K562 (cell line): ENCODE results near the gene MAGI2. TPM values are rescaled to one million over a fixed set of nuclear protein-coding genes. Genes with fewer than 3 reads are reported as not detected.
A peak's percentile ranks its signal among the peaks of the same experiment; 100 is the strongest.

Experiments
- ATAC-seq: fragments of 200-7000 bp; cut with Tn5 transposase; 3 replicates; pipeline ENCODE4 v1.9.1; 2020; ENCODE audit warnings: moderate library complexity
- BruUV-seq: library from RNA; stranded (reverse); fragments of 400-500 nt; replicated peaks from 2 replicates; lab custom pipeline; 2021; lab: Mats Ljungman, UMichigan
- CTCF ChIA-PET: fragments of 300-600 bp; formaldehyde crosslinking; extraction: SDS; loops from one replicate; lab custom pipeline; 2021; ENCODE audit warnings: low intra/inter-chr PET ratio; lab: Yijun Ruan, JAX
- POLR2A ChIA-PET: fragments of 300-600, 350-650 bp; sonication (Branson Sonifier 250); formaldehyde crosslinking; extraction: SDS; loops from one replicate; lab custom pipeline; 2021; ENCODE audit warnings: antibody characterized with exemption, inconsistent platforms; lab: Yijun Ruan, JAX
- DNase-seq, 4 experiments: peaks; one replicate each; pipeline versions ENCODE4 v3.0.0 to v3.0.0-alpha.2; 2011 to 2018; ENCODE audit warnings: low spot score in 3 of 4, mixed read lengths in 3 of 4; ENCODE audit errors: extremely low read depth in 1 of 4
- FAIRE-seq: peaks from 2 replicates; lab custom pipeline; 2011; peaks lifted over from hg19 to GRCh38; lab: Jason Lieb, UNC
- H2AFZ ChIP-seq: 2 replicates; pipeline ENCODE4 v1.6.0; 2011; ENCODE audit warnings: low read depth, low read length, control low read depth, inconsistent platforms
- H3K27ac ChIP-seq: fragments of 200-600 bp; 3 replicates; pipeline ENCODE4 v1.8.0; 2011; ENCODE audit warnings: low read depth, mild to moderate bottlenecking, control low read depth, inconsistent platforms, low read length, moderate library complexity, mixed read lengths; ENCODE audit errors: extremely low read depth
- H3K27me3 ChIP-seq, 2 experiments: fragments of 300-600 bp in 1 of 2; 2 replicates in 1 of 2; 3 replicates in 1 of 2; pipeline versions ENCODE4 v1.6.0 to v1.8.0; 2011; ENCODE audit warnings: inconsistent platforms in 2 of 2, low read length in 2 of 2, mild to moderate bottlenecking in 1 of 2, mixed read lengths in 1 of 2, moderate library complexity in 1 of 2; ENCODE audit not compliant: control insufficient read depth in 2 of 2, insufficient read depth in 2 of 2
- H3K36me3 ChIP-seq: fragments of 300-600 bp; 3 replicates; pipeline ENCODE4 v1.8.0; 2011; ENCODE audit warnings: mild to moderate bottlenecking, low read length, inconsistent platforms; ENCODE audit not compliant: control insufficient read depth, insufficient read depth
- H3K4me1 ChIP-seq, 2 experiments: fragments of 200-600 bp in 1 of 2; replicated peaks in 1 of 2; 2 replicates in 1 of 2; 3 replicates in 1 of 2; pipeline versions ENCODE4 v1.5.1 to v1.8.0; 2011; ENCODE audit warnings: inconsistent platforms in 2 of 2, low read length in 2 of 2, mild to moderate bottlenecking in 1 of 2, mixed read lengths in 1 of 2, moderate library complexity in 1 of 2; ENCODE audit not compliant: control insufficient read depth in 2 of 2, insufficient read depth in 2 of 2
- H3K4me2 ChIP-seq: 2 replicates; pipeline ENCODE4 v1.6.1; 2011; ENCODE audit warnings: low read length, control low read depth, inconsistent platforms, mixed read lengths; ENCODE audit not compliant: insufficient read depth
- H3K4me3 ChIP-seq: fragments of 200-600 bp; sonication (generic), shearing (Covaris generic); 2 replicates; pipeline ENCODE4 v1.5.1; 2016; ENCODE audit warnings: control low read depth, inconsistent platforms
- H3K79me2 ChIP-seq: fragments of 200-600 bp; 3 replicates; pipeline ENCODE4 v1.8.0; 2011; ENCODE audit warnings: low read length, inconsistent platforms; ENCODE audit not compliant: control insufficient read depth, insufficient read depth
- H3K9ac ChIP-seq, 2 experiments: 2 replicates each; pipeline versions ENCODE4 v1.6.0 to v1.6.1; 2011; ENCODE audit warnings: low read depth in 2 of 2, low read length in 2 of 2, control low read depth in 1 of 2, inconsistent platforms in 1 of 2, mild to moderate bottlenecking in 1 of 2, mixed read lengths in 1 of 2; ENCODE audit not compliant: insufficient read depth in 1 of 2
- H3K9me1 ChIP-seq: one replicate; pipeline ENCODE4 v1.6.0; 2011; ENCODE audit warnings: inconsistent platforms, mild to moderate bottlenecking, low read length, moderate library complexity; ENCODE audit not compliant: control insufficient read depth, insufficient read depth
- H3K9me3 ChIP-seq: replicated peaks from 2 replicates; pipeline ENCODE4 v1.5.1; 2011; ENCODE audit warnings: low read depth, low read length, inconsistent platforms; ENCODE audit not compliant: control insufficient read depth, insufficient read depth
- H4K20me1 ChIP-seq: replicated peaks from 2 replicates; pipeline ENCODE4 v1.6.1; 2011; ENCODE audit warnings: low read length, inconsistent platforms, mixed read lengths; ENCODE audit not compliant: control insufficient read depth, insufficient read depth
- KDM4B ChIP-seq, 2 experiments: fragments of 450-650 bp in 1 of 2; sonication (generic) in 1 of 2; IDR thresholded peaks; 2 replicates each; pipeline ENCODE4 v1.6.1; 2016 to 2017; ENCODE audit warnings: borderline replicate concordance in 2 of 2, antibody characterized with exemption in 1 of 2, low read depth in 1 of 2, mild to moderate bottlenecking in 1 of 2
- MTA3 ChIP-seq: fragments of 450-650 bp; formaldehyde crosslinking; IDR thresholded peaks from 2 replicates; pipeline ENCODE4 v1.6.1; 2017; ENCODE audit warnings: mild to moderate bottlenecking, borderline replicate concordance
- MTF1 ChIP-seq: fragments of 250-450 bp; sonication (Bioruptor Pico); IDR thresholded peaks from 2 replicates; pipeline ENCODE4 v1.9.0; 2021; ENCODE audit warnings: moderate library complexity, mild to moderate bottlenecking, inconsistent platforms, borderline replicate concordance
- REST ChIP-seq, 2 experiments: fragments of 450-650 bp; formaldehyde crosslinking in 1 of 2; IDR thresholded peaks; 2 replicates each; pipeline versions ENCODE4 v1.4.0 to v1.6.1; 2014 to 2020; ENCODE audit warnings: mild to moderate bottlenecking in 2 of 2, borderline replicate concordance in 1 of 2, low read depth in 1 of 2
- ZZZ3 ChIP-seq: fragments of 450-650 bp; IDR thresholded peaks from 2 replicates; pipeline ENCODE4 v1.6.1; 2016; ENCODE audit warnings: antibody characterized with exemption, mild to moderate bottlenecking, moderate library complexity
- WGBS: fragments of 100-300 bp; shearing (Covaris generic); methylation state at CpG from one replicate; pipeline ENCODE4 v1.1.6; 2016; ENCODE audit warnings: low coverage, mixed read lengths; ENCODE audit not compliant: insufficient coverage; ENCODE audit errors: missing lambda C conversion rate; 5-methylcytosine and 5-hydroxymethylcytosine counted together
- in situ Hi-C: fragments of 300-500 bp; cut with MboI; formaldehyde crosslinking; loops from 4 replicates; pipeline ENCODE4 v1.15.0; 2018; ENCODE audit warnings: inconsistent platforms, mixed read lengths
- intact Hi-C: fragments of 100-400 bp; cut with micrococcal nuclease; formaldehyde crosslinking; loops from 2 replicates; pipeline ENCODE4 v1.14.2; 2022
- polyA plus RNA-seq, 8 experiments: library from polyadenylated mRNA; depleted of rRNA in 4 of 8; stranded (reverse) in 5 of 8; unstranded in 3 of 8; fragments of >200 nt; fragmentation: Nextera tagmentation in 2 of 8; fragmentation: Illumina TruSeq in 1 of 8; extraction: Ambion mirVana in 2 of 8; extraction: Trizol in 1 of 8; gene quantifications; 2 replicates each; pipeline versions ENCODE4 v1.2.1 to v1.2.3, GENCODE V29; 2011 to 2014; ENCODE audit warnings: inconsistent platforms in 1 of 8, missing spikeins in 1 of 8
- total RNA-seq, 7 experiments: library from RNA; depleted of rRNA in 6 of 7; stranded (reverse); fragments of >200 nt in 6 of 7; fragmentation: Illumina TruSeq in 2 of 7; extraction: Trizol in 2 of 7; gene quantifications; 2 replicates each; pipeline versions ENCODE4 v1.2.1 to v1.2.3, GENCODE V29; 2011 to 2021; ENCODE audit warnings: low replicate concordance in 1 of 7
- TF ChIP-seq, protein P1 (sequence below), 3 experiments: IDR thresholded peaks in 2 of 3; conservative IDR thresholded peaks in 1 of 3; 2 replicates each; pipeline ENCODE4 v1.5.1; 2011 to 2012; ENCODE audit warnings: low read length in 3 of 3, mild to moderate bottlenecking in 3 of 3, control low read depth in 2 of 3, improper control_type of control experiment in 1 of 3, inconsistent platforms in 1 of 3, low read depth in 1 of 3, mixed read lengths in 1 of 3, moderate library complexity in 1 of 3; ENCODE audit not compliant: insufficient read depth in 2 of 3
- TF ChIP-seq, protein P2 (sequence below): sonication (generic); formaldehyde crosslinking; IDR thresholded peaks from 2 replicates; pipeline ENCODE4 v1.8.1; 2023; ENCODE audit warnings: mild to moderate bottlenecking, missing genetic modification reagents

MAGI2 gene
- total and polyA plus RNA-seq, 9 of the 15 experiments (the other 6 are each of a cell fraction or from before 2014, with no cell fraction given), result 0.27 to 1.4 (median 0.70) TPM

- peaks cover 2 to 12% of the 10 kb centered on the region in 2 experiments; a peak in 3 of 5 replicates for H3K27me3 ChIP-seq
- no peak overlapping the region for H3K9ac ChIP-seq
- peak; percentile 41 to 67 (median 56) for DNase-seq
- peak; percentile 89 for ATAC-seq
- no peak overlapping the region for H3K27ac ChIP-seq
- peak; percentile 83 for FAIRE-seq
- in situ Hi-C loops, result no loop called here
- no TSS peak for BruUV-seq
- H3K4me2 ChIP-seq, result no peak overlapping the region
- H3K9me1 ChIP-seq, result no peaks in the 10 kb centered on the region
- no peaks in the 10 kb centered on the region for H3K9me3 ChIP-seq
- no peaks in the 10 kb centered on the region for H4K20me1 ChIP-seq
- H3K79me2 ChIP-seq, result no peaks in the 10 kb centered on the region
- intact Hi-C loops, result loop anchor here (1.0 to 10.0 kb wide), 2 partner anchors 92 to 1881 kb away; no protein-coding TSS in a partner anchor
- H2AFZ ChIP-seq, result no peak overlapping the region
- H3K4me3 ChIP-seq, result no peak overlapping the region
- no peaks in the 10 kb centered on the region for H3K4me1 ChIP-seq
- CTCF ChIA-PET, result interaction anchor here (1.4 kb wide), 1 partner anchor 1885 kb away, joined by 3 read pairs; no protein-coding TSS in a partner anchor
- WGBS, result 0% methylated on average over 2 of the region's 2 CpGs
- no peaks in the 10 kb centered on the region for H3K36me3 ChIP-seq
- POLR2A ChIA-PET, result interaction anchor here (0.6 to 1.5 kb wide), 4 partner anchors 9 to 29 kb away, joined by 3 to 5 read pairs (median 3); no protein-coding TSS in a partner anchor
- no peak for TF ChIP-seq ZZZ3
- TF ChIP-seq REST (IDR thresholded peaks at IDR 0.05; ENCODE audit: borderline replicate concordance), result peak; percentile 59; the same call in 1 of the 2 replicates
- TF ChIP-seq REST (CRISPR knock-in tag; IDR thresholded peaks at IDR 0.05; ENCODE audit: low read depth), result no peak
- TF ChIP-seq MTA3, result no peak
- TF ChIP-seq, protein P1, sequence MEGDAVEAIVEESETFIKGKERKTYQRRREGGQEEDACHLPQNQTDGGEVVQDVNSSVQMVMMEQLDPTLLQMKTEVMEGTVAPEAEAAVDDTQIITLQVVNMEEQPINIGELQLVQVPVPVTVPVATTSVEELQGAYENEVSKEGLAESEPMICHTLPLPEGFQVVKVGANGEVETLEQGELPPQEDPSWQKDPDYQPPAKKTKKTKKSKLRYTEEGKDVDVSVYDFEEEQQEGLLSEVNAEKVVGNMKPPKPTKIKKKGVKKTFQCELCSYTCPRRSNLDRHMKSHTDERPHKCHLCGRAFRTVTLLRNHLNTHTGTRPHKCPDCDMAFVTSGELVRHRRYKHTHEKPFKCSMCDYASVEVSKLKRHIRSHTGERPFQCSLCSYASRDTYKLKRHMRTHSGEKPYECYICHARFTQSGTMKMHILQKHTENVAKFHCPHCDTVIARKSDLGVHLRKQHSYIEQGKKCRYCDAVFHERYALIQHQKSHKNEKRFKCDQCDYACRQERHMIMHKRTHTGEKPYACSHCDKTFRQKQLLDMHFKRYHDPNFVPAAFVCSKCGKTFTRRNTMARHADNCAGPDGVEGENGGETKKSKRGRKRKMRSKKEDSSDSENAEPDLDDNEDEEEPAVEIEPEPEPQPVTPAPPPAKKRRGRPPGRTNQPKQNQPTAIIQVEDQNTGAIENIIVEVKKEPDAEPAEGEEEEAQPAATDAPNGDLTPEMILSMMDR (IDR thresholded peaks at IDR 0.05 in 2 of 3, conservative IDR thresholded peaks at IDR 0.05 in 1 of 3; ENCODE audit: insufficient read depth in 2 of 3, low read depth in 1 of 3, low read length in 3 of 3), result peak; percentile 56 to 69 (median 56)
- no peak for TF ChIP-seq MTF1
- TF ChIP-seq, protein P2, sequence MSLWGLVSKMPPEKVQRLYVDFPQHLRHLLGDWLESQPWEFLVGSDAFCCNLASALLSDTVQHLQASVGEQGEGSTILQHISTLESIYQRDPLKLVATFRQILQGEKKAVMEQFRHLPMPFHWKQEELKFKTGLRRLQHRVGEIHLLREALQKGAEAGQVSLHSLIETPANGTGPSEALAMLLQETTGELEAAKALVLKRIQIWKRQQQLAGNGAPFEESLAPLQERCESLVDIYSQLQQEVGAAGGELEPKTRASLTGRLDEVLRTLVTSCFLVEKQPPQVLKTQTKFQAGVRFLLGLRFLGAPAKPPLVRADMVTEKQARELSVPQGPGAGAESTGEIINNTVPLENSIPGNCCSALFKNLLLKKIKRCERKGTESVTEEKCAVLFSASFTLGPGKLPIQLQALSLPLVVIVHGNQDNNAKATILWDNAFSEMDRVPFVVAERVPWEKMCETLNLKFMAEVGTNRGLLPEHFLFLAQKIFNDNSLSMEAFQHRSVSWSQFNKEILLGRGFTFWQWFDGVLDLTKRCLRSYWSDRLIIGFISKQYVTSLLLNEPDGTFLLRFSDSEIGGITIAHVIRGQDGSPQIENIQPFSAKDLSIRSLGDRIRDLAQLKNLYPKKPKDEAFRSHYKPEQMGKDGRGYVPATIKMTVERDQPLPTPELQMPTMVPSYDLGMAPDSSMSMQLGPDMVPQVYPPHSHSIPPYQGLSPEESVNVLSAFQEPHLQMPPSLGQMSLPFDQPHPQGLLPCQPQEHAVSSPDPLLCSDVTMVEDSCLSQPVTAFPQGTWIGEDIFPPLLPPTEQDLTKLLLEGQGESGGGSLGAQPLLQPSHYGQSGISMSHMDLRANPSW, result no peak
- TF ChIP-seq KDM4B (IDR thresholded peaks at IDR 0.05; ENCODE audit: borderline replicate concordance in 2 of 2, low read depth in 1 of 2), result no peak
Observed at GRCh38 chr7:78134256-78134655, 1319.2 kb downstream of the MAGI2 start.
